ENCODE results near the gene SLC19A1. TPM values are rescaled to one million over a fixed set of nuclear protein-coding genes. Genes with fewer than 3 reads are reported as not detected.

SLC19A1 gene
- total RNA-seq, 4 donors from 2014 or later: 3.3 to 27.9 (median 11.4) TPM

- H3K4me1 ChIP-seq: peaks cover 0 to 40% (median 17%) of the 10 kb centered on the region in 4 donors
- 54 to 61% methylated on average over 33 to 34 of the region's 47 CpGs for WGBS, 2 donors
- H3K27ac ChIP-seq: peak overlapping the region; percentile 19 to 75 (median 60)
Observed at GRCh38 chr21:45455674-45456583, 86.3 kb downstream of the SLC19A1 start.

DNA sequence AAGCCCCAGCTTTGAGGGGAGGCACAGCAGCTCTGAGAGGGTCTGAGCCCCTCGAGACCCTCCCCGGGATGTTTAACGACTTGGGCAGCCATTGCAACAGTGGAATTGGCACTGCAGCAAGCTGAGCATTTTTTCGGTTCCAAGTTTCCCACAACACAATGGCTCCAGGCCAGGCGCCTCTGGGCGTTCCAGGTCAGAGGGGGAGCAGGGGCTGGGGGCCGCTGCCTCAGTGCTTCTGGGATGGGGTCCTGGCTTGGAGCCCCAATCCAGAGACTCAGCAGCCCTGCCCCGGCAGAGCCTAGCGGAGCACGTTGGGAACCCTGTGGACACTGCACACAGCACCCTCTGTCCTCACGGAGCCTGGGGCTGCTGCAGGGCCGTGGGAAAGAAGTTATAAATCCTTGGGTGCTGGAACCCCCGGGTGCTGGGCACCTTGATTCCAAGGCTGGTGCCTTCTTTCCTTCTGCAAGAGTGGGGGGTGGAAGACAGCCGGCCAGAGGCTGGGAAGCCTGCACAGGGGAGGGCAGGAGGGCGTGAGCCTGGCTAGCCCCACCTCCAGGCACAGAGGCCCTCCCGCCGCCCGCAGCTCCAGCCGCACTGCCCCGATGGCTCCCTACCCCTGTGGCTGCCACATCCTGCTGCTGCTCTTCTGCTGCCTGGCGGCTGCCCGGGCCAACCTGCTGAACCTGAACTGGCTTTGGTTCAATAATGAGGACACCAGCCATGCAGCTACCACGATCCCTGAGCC is 87.1 kb downstream of the SLC19A1 start:
- H3K27ac ChIP-seq: peak overlapping the region; percentile 19 to 75 (median 60)
- H3K4me3 ChIP-seq: peak overlapping the region; percentile 17 to 47 (median 38)
- no peaks in the 10 kb centered on the region for H3K27me3 ChIP-seq
- H3K4me1 ChIP-seq: peaks cover 0 to 40% (median 17%) of the 10 kb centered on the region in 4 donors
- no peaks in the 10 kb centered on the region for H3K9me3 ChIP-seq
- 9 to 22% methylated on average over 12 to 18 of the region's 23 CpGs for WGBS, 2 donors
- peaks cover 0 to 4% (median 0%) of the 10 kb centered on the region in 3 donors for H3K36me3 ChIP-seq
- TF ChIP-seq, protein P1, sequence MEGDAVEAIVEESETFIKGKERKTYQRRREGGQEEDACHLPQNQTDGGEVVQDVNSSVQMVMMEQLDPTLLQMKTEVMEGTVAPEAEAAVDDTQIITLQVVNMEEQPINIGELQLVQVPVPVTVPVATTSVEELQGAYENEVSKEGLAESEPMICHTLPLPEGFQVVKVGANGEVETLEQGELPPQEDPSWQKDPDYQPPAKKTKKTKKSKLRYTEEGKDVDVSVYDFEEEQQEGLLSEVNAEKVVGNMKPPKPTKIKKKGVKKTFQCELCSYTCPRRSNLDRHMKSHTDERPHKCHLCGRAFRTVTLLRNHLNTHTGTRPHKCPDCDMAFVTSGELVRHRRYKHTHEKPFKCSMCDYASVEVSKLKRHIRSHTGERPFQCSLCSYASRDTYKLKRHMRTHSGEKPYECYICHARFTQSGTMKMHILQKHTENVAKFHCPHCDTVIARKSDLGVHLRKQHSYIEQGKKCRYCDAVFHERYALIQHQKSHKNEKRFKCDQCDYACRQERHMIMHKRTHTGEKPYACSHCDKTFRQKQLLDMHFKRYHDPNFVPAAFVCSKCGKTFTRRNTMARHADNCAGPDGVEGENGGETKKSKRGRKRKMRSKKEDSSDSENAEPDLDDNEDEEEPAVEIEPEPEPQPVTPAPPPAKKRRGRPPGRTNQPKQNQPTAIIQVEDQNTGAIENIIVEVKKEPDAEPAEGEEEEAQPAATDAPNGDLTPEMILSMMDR (IDR thresholded peaks at IDR 0.05): no peak
- TF ChIP-seq EP300 (IDR thresholded peaks at IDR 0.05): peak in 1 of 2 donors; percentile 55
- DNase-seq (ENCODE audit: low spot score in 2 of 2): no peak

More at GRCh38 chr21:45455674-45456583, 86.3 kb downstream of the SLC19A1 start:
- no peaks in the 10 kb centered on the region for H3K27me3 ChIP-seq
- peaks cover 0 to 11% (median 0%) of the 10 kb centered on the region in 3 donors for H3K36me3 ChIP-seq
- TF ChIP-seq, protein P1 (IDR thresholded peaks at IDR 0.05): no peak
- no peak for TF ChIP-seq POLR2A (IDR thresholded peaks at IDR 0.05)
- TF ChIP-seq EP300 (IDR thresholded peaks at IDR 0.05): no peak
- H3K4me3 ChIP-seq: peak overlapping the region; percentile 17 to 47 (median 38)
- peaks cover 0 to 3% (median under 1%) of the 10 kb centered on the region in 4 donors for H3K9me3 ChIP-seq
- DNase-seq (ENCODE audit: low spot score in 2 of 2): no peak

DNA sequence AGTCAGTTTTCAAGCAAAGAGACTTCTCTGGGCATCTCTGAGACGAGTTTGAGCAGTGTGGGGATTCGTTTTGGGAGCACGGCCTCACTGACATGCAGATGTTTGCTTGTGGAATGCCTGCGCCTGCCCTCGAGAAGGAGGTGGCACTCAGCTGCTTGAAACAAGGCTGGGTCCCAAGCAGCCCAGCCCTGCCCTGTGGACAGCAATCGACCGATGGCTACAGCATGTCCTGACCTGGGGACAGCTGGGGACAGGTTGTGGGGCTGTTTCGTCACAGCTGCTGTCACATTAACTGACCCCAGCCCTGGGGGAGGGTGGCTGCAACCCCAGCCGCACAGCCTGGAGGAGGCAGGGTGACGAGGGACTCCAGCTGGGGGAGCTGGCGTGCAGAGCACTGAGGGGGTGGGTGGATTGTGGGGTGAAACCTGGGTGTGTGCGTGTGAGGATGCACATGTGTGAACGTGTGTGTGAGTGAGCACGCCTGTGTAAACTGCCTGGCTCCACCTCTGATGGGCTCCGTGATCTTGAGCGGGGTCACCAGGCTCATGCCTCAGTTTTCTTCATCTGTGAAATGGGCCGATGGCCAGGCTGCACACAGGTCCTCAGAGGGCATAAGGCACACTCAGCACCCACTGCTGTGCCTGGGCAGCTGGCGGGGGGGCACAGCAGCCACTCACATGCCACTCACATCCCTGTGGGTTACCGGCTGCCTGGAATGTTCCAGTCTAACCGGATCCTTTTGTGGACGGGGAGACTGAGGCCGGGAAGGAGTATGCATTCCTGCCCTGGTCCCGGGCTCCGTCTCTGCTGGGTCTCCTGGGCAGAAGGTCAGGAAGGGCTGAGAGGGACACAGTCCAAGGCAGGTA is 87.9 kb downstream of the SLC19A1 start:
- H3K27ac ChIP-seq: peak overlapping the region in 1 of 4 donors; percentile 75
- no peak for DNase-seq (ENCODE audit: low spot score in 2 of 2)
- WGBS, 2 donors: 39 to 55% methylated on average over 18 to 24 of the region's 24 CpGs
- H3K9me3 ChIP-seq: no peaks in the 10 kb centered on the region
- no peaks in the 10 kb centered on the region for H3K36me3 ChIP-seq
- no peaks in the 10 kb centered on the region for H3K27me3 ChIP-seq
- H3K4me1 ChIP-seq: peaks cover 0 to 40% (median 17%) of the 10 kb centered on the region in 4 donors
- peak overlapping the region in 2 of 4 donors; percentile 39 to 47 for H3K4me3 ChIP-seq
- no peak for TF ChIP-seq EP300 (IDR thresholded peaks at IDR 0.05)
- TF ChIP-seq, protein P1 (IDR thresholded peaks at IDR 0.05): no peak
- no peak for TF ChIP-seq POLR2A (IDR thresholded peaks at IDR 0.05)

DNA sequence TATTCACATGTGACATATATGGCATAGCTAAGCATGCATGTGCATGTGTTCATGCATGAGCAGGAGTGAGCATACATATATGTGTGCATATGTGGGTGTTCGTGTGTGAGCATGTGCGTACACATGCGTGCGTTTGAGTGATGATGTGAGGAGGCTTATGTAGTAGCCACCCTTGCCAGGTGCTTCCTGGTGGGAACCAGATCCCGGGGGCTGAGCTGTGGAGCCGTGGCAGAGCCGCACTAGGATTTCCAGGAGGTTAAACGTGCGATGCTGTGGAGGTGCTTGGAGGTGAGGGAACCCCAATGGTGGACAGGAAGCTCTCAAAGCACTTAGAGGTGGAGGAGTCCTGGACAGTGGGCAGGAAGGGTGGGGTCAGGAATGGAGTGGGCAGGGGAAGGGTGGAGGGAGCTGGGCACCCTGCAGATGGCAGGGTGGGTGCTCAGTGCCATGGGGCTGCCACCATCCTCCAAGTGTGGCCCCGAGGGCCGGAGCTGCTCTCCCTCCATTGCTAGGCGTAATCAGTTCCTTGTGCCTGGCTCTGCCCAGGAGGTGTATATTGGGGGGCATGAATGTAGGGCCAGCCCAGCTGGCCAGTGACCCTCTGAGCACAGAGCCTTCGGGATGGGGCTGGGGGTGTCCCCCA is 88.8 kb downstream of the SLC19A1 start:
- no peak overlapping the region for H3K4me3 ChIP-seq
- WGBS, 2 donors: 82 to 86% methylated on average over 13 of the region's 13 CpGs
- TF ChIP-seq, protein P1 (IDR thresholded peaks at IDR 0.05): no peak
- TF ChIP-seq EP300 (IDR thresholded peaks at IDR 0.05): no peak
- TF ChIP-seq POLR2A (IDR thresholded peaks at IDR 0.05): no peak

More for the DNA sequence above, 88.8 kb downstream of the SLC19A1 start:
- Histone ChIP-seq H3K4me1 (peaks cover 0 to 40% (median 17%) of the 10 kb centered on the region in 4 donors), H3K27me3 (no peaks in the 10 kb centered on the region), H3K9me3 (no peaks in the 10 kb centered on the region), H3K27ac (peak overlapping the region in 1 of 4 donors; percentile 75), H3K36me3 (no peaks in the 10 kb centered on the region)
- DNase-seq (ENCODE audit: low spot score in 2 of 2): no peak

Data from tibial nerve (tissue), 4 donors.